SK-N-MC (cell line): ENCODE results near the gene S100B.
A peak's percentile ranks its signal among the peaks of the same experiment; 100 is the strongest.

Experiments used
- DNase-seq: peaks from one replicate; pipeline ENCODE4 v3.0.0-alpha.2; 2011; ENCODE audit warnings: low read depth, low spot score
- H3K27ac ChIP-seq: fragments of 200-600 bp; sonication (generic); 2 replicates; pipeline ENCODE4 v1.5.1; 2016; ENCODE audit warnings: mixed run types
- H3K36me3 ChIP-seq: fragments of 200-600 bp; sonication (generic); 2 replicates; pipeline ENCODE4 v1.6.1; 2017; ENCODE audit warnings: antibody characterized with exemption, low read length, mixed read lengths; ENCODE audit not compliant: insufficient read depth
- H3K4me3 ChIP-seq: fragments of 200-600 bp; sonication (generic); 2 replicates; pipeline ENCODE4 v1.5.1; 2016
- H3K9ac ChIP-seq: fragments of 200-600 bp; sonication (generic); 2 replicates; pipeline ENCODE4 v1.8.0; 2017; ENCODE audit warnings: mixed run types, mixed read lengths; ENCODE audit not compliant: insufficient read length
- H3K9me3 ChIP-seq: fragments of 200-600 bp; sonication (generic); 2 replicates; pipeline ENCODE4 v1.6.1; 2017; ENCODE audit warnings: low read depth, mild to moderate bottlenecking, antibody characterized with exemption, low read length, moderate library complexity, mixed read lengths
- EZH2 ChIP-seq: fragments of 200-600 bp; sonication (generic); IDR thresholded peaks from one replicate; pipeline ENCODE4 v1.6.1; 2017; ENCODE audit warnings: antibody characterized with exemption
- FOXP2 ChIP-seq: optimal IDR thresholded peaks from 2 replicates; pipeline ENCODE3; 2011; ENCODE audit warnings: mild to moderate bottlenecking, moderate library complexity; ENCODE audit not compliant: insufficient read depth; ENCODE audit errors: extremely low read length, control extremely low read depth
- POLR2AphosphoS5 ChIP-seq: IDR thresholded peaks from 2 replicates; pipeline ENCODE4 v1.6.1; 2012; ENCODE audit warnings: mild to moderate bottlenecking, low read depth, low read length, borderline replicate concordance

The S100B gene

GRCh38 chr21:46557469-46557868 lies 47.4 kb downstream of the S100B start:
- no peak for DNase-seq
- no peaks in the 10 kb centered on the region; the same call in 1 of the 2 replicates for H3K36me3 ChIP-seq
- H3K27ac ChIP-seq = no peak overlapping the region
- H3K9me3 ChIP-seq = no peaks in the 10 kb centered on the region
- H3K4me3 ChIP-seq = no peak overlapping the region
- TF ChIP-seq FOXP2 (no peak), POLR2AphosphoS5 (no peak), EZH2 (no peak)
- no peak overlapping the region for H3K9ac ChIP-seq

DNA sequence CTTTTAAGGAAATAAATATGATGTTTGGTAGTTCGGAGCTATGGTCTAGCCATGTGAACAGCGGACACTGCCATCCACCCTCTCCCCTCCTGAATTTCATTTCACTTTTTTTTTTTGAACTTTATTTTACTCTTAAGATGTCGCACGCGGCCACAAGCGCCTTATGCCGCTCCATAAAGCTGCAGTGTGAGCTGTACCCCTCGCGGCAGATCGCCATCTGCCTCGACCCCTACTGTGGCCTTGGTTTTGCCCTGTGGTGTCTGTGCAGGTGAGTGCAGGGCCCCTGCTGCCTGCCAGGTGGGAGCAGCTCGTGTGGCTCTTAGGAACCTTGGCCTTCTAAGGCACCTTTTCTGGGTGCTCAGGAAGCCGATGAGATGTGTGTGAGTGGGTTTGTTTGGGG lies 48.1 kb downstream of the S100B start:
- H3K9ac ChIP-seq = no peak overlapping the region
- no peak overlapping the region for H3K4me3 ChIP-seq
- H3K9me3 ChIP-seq = no peaks in the 10 kb centered on the region
- no peaks in the 10 kb centered on the region; the same call in 1 of the 2 replicates for H3K36me3 ChIP-seq
- no peak for TF ChIP-seq EZH2
- TF ChIP-seq POLR2AphosphoS5 = no peak
- no peak for TF ChIP-seq FOXP2
- no peak overlapping the region for H3K27ac ChIP-seq
- no peak for DNase-seq

DNA sequence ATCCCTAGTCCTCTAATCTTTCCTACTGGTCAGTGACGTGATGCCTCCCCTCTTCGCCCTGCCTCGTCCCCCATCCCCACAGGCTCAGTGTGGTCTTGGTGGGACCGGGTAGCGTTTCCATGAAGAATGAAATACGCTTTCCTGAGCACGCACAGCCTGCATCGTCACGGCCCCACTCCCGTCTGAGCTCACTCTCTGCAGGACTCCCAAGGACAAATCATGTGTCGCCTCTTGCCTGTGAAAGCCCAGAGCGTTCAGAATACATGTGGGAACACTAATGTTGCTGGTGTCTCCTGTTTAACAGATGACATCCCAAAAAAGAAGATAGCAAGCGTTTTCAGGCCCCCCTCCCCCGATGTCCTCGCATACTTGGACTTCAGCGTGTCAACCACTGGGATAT lies 49.2 kb downstream of the S100B start:
- Histone ChIP-seq H3K9ac (no peak overlapping the region), H3K36me3 (no peaks in the 10 kb centered on the region; the same call in 1 of the 2 replicates), H3K4me3 (no peak overlapping the region), H3K27ac (no peak overlapping the region), H3K9me3 (no peaks in the 10 kb centered on the region)
- no peak for DNase-seq
- TF ChIP-seq FOXP2 (no peak), POLR2AphosphoS5 (no peak)

DNA sequence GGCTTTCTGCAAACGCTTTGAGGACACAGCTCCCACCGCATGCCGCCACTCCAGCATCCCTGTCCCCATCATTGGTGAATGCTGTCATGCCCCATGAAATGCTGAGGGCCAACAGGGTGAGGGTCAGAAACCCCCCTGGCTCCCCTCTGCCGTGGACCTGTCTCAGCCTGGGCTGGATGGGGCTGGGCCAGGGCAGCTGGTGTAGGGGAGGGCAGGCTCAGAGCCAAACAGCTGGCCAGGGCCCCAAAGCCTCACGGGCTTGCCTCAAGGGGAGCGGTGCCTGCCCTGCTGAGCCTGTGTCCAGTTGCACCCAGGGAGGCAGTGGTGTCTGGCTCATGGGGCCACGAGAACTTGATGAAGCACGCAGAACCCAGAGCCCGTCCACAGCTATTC lies 49.7 kb downstream of the S100B start:
- Histone ChIP-seq H3K4me3 (no peak overlapping the region), H3K9me3 (no peaks in the 10 kb centered on the region), H3K36me3 (peaks cover 2% of the 10 kb centered on the region; the same call in 1 of the 2 replicates), H3K9ac (no peak overlapping the region), H3K27ac (no peak overlapping the region)
- TF ChIP-seq EZH2 (no peak), POLR2AphosphoS5 (no peak), FOXP2 (no peak)
- no peak for DNase-seq

- Histone ChIP-seq H3K9me3 (no peaks in the 10 kb centered on the region), H3K9ac (no peak overlapping the region), H3K4me3 (no peak overlapping the region), H3K36me3 (peaks cover 3% of the 10 kb centered on the region; the same call in 1 of the 2 replicates), H3K27ac (no peak overlapping the region)
- no peak for DNase-seq
- no peak for TF ChIP-seq FOXP2
- no peak for TF ChIP-seq POLR2AphosphoS5
- no peak for TF ChIP-seq EZH2
Observed at GRCh38 chr21:46554431-46555224, 50.3 kb downstream of the S100B start.

DNA sequence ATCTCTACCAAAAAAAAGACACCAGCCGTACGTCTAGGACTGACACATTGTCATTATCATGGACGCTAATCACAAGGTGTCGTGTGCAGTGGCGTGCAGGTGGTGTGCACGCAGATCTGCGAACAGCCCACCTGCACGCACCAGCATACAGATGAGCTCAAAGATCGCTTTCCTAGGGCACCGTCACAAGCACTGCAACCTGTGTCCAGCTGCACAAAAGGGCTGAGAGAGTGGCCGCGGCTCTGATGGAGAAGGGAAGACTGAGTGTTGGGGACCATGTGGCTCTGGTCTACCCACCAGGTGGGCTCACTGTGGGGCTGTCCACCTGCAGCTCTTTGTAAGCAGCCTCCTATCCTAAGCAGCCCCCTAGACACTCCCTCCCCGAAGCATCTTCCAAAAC lies 50.9 kb downstream of the S100B start:
- H3K36me3 ChIP-seq = peaks cover 3% of the 10 kb centered on the region; the same call in 1 of the 2 replicates
- H3K4me3 ChIP-seq = no peak overlapping the region
- TF ChIP-seq EZH2 = no peak
- no peak for TF ChIP-seq FOXP2
- TF ChIP-seq POLR2AphosphoS5 = no peak

DNA sequence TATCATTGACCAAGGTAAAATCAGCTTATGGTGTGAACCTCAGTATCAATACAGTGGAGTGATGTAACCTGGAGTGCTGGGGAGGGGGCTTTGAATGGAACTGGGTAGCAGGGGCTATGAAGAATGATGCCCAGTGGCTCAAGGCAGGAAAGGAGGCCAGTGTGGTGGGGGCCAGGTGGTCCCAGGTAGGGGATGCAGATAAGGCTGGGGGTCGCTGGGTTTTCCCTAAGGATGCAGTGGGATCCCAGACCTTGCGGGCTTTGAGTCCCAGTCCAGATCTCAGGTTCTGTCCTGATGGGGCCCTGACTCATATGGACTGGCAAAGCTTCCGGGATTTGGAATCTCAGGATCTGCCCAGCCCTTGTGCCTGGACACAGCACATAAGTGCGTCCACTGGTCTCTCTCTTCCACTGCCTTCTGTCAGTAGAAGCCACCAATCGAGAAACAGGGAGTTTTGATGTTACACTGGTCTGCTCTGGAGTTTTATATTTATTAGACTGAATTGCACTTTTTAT lies 52.0 kb downstream of the S100B start:
- H3K27ac ChIP-seq = no peak overlapping the region
- H3K36me3 ChIP-seq = peaks cover 6% of the 10 kb centered on the region; the same call in 1 of the 2 replicates
- TF ChIP-seq POLR2AphosphoS5 = no peak
- no peak for TF ChIP-seq EZH2
- TF ChIP-seq FOXP2 = no peak
- no peak for DNase-seq
- H3K9ac ChIP-seq = no peak overlapping the region
- no peak overlapping the region for H3K4me3 ChIP-seq
- no peaks in the 10 kb centered on the region for H3K9me3 ChIP-seq

More for the DNA sequence above, 50.9 kb downstream of the S100B start:
- no peak overlapping the region for H3K9ac ChIP-seq
- H3K27ac ChIP-seq = no peak overlapping the region
- DNase-seq = no peak
- no peaks in the 10 kb centered on the region for H3K9me3 ChIP-seq

DNA sequence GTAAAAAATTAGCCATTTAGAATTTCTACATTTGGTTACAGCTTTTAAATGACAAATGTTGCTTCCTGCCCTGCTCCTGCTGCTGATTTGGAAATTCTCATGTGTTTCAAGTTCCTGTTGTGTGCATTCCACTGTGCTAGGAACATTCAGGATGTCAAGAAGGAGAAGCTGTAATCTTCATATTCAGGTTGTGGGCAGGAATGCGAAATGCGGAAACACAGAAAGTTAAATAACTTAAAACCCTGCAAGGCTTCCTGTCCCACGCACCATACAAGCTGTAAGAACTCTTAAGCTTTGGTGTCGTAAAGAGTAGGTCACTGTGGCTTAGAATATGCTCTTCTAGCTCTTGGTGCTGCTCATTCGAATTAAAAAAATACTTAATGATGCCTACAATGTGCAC lies 52.6 kb downstream of the S100B start:
- Histone ChIP-seq H3K9ac (no peak overlapping the region), H3K36me3 (peaks cover 6% of the 10 kb centered on the region; the same call in 1 of the 2 replicates), H3K9me3 (no peaks in the 10 kb centered on the region), H3K27ac (peak overlapping the region; percentile 31; the same call in 1 of the 2 replicates), H3K4me3 (no peak overlapping the region)
- DNase-seq = no peak
- TF ChIP-seq POLR2AphosphoS5 (no peak), FOXP2 (no peak), EZH2 (no peak)
